HG03457 (cell line): Measurements from ENCODE around the gene KLF14.
"Not testable (repeated sequence)": the region's sequence is repeated elsewhere in the genome, so short reads cannot be mapped to it uniquely, and the experiment has no call there.

Experiments
- ATAC-seq: cut with Tn5 transposase; IDR thresholded peaks from one replicate; pipeline ENCODE4 v1.9.1; 2021; ENCODE audit warnings: moderate number of reproducible peaks; ENCODE audit not compliant: unreplicated experiment

KLF14 gene

GRCh38 chr7:130733931-130734814 is at the start of gene KLF14:
TSS of gene KLF14 (minus strand) at chr7:130734207. CDS start at chr7:130734033, 174 bp downstream.
- ATAC-seq, result no peak

GRCh38 chr7:130781346-130781745 is 47.3 kb upstream of the KLF14 start:
- no peak for ATAC-seq

GRCh38 chr7:130777426-130777825 is 43.4 kb upstream of the KLF14 start:
- no peak for ATAC-seq

GRCh38 chr7:130772456-130772855 is 38.4 kb upstream of the KLF14 start:
- not testable (repeated sequence) for ATAC-seq

GRCh38 chr7:130768854-130769253 is 34.8 kb upstream of the KLF14 start:
- no peak for ATAC-seq

GRCh38 chr7:130764569-130764968 is 30.6 kb upstream of the KLF14 start:
- not testable (repeated sequence) for ATAC-seq

GRCh38 chr7:130758429-130759056 is 24.5 kb upstream of the KLF14 start:
- no peak for ATAC-seq

GRCh38 chr7:130756316-130756715 is 22.3 kb upstream of the KLF14 start:
- no peak for ATAC-seq

- no peak for ATAC-seq
These were observed 18.4 kb upstream of the KLF14 start for GRCh38 chr7:130752424-130752823.

GRCh38 chr7:130750755-130751154 is 16.7 kb upstream of the KLF14 start:
- no peak for ATAC-seq

GRCh38 chr7:130748531-130749389 is 14.8 kb upstream of the KLF14 start:
- no peak for ATAC-seq

GRCh38 chr7:130741331-130741995 is 7.5 kb upstream of the KLF14 start:
- no peak for ATAC-seq

- no peak for ATAC-seq
These were observed 6.6 kb upstream of the KLF14 start for GRCh38 chr7:130740606-130741005.

GRCh38 chr7:130736298-130736900 is 2.4 kb upstream of the KLF14 start:
- ATAC-seq, result no peak

GRCh38 chr7:130734815-130735716 is 1.1 kb upstream of the KLF14 start:
- no peak for ATAC-seq

GRCh38 chr7:130732980-130733930 is 752 bp downstream of the KLF14 start:
- ATAC-seq, result no peak

- no peak for ATAC-seq
These were observed 10.2 kb downstream of the KLF14 start for GRCh38 chr7:130723784-130724183.
